Measurements from ENCODE around the gene ISLR2.
"Not testable (repeated sequence)": the region's sequence is repeated elsewhere in the genome, so short reads cannot be mapped to it uniquely, and the experiment has no call there.

The ISLR2 gene

DNA sequence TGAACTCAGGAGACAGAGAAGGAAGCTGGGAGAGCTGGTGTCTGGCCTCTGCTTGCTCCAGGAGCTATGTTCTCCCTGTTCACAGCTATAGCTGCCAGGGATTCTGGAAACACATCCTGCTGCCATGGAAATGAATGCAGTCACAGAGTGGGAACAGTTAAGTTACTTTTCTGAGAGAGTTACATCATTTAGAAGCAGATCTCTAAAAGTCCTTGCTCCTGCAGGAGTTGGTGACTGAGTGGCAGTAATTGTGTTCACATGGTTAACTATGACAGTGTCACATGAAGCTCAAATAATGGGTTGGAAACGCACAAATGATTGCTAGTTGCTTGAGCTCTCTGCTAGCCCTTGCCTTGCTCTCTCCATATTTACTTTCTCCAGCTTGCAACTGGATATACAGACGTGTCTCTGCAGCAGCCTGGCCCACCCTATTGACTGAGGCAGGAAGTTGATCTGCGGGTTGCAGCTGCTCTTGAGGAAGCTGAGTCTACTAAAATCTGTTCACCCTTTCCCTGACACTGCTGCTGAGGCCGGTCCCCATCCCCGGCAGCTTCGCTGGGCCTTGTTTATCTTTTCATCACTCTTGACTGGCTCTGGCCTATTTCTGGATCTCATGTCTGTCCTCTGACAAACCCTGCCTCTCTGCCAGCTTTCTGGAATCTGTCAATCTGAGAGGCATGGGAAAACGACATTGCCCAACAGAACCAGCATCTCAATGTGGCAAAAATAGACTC lies 26.5 kb downstream of the ISLR2 start:
- WGBS (ENCODE audit: insufficient coverage): 11% methylated on average over 6 of the region's 7 CpGs
- Histone ChIP-seq H3K4me1 (ENCODE audit: control extremely low read depth in 1 of 4, control insufficient read depth in 4 of 4, insufficient read depth in 4 of 4, low read length in 3 of 4) (peaks cover 0 to 6% (median 2%) of the 10 kb centered on the region in 4 experiments), H3K36me3 (ENCODE audit: control insufficient read depth in 4 of 4, insufficient read depth in 4 of 4, low read length in 3 of 4) (no peaks in the 10 kb centered on the region), H3K27me3 (replicated peaks in 2 of 5; ENCODE audit: control insufficient read depth in 4 of 5, insufficient read depth in 5 of 5, low read length in 4 of 5) (peaks cover 0 to 4% (median 0%) of the 10 kb centered on the region in 5 experiments), H3K4me3 (ENCODE audit: control insufficient read depth in 1 of 7, extremely low read depth in 1 of 7, insufficient read depth in 4 of 7, low read depth in 2 of 7, low read length in 6 of 7) (no peak overlapping the region), H3K9me3 (ENCODE audit: control extremely low read depth in 1 of 5, control insufficient read depth in 4 of 5, insufficient read depth in 2 of 5, low read depth in 1 of 5, low read length in 4 of 5) (no peaks in the 10 kb centered on the region), H3K27ac (ENCODE audit: insufficient read depth in 1 of 2, low read depth in 1 of 2, low read length in 2 of 2, poor library complexity in 1 of 2, severe bottlenecking in 2 of 2) (no peak overlapping the region)
- POLR2A ChIA-PET: no interaction called here
- DNase-seq: peak in 2 of 3 donors; percentile 42 to 52
- CTCF ChIA-PET: interaction anchor here (4.0 kb wide), 1 partner anchor 13 kb away, joined by 14 read pairs; no protein-coding TSS in a partner anchor

DNA sequence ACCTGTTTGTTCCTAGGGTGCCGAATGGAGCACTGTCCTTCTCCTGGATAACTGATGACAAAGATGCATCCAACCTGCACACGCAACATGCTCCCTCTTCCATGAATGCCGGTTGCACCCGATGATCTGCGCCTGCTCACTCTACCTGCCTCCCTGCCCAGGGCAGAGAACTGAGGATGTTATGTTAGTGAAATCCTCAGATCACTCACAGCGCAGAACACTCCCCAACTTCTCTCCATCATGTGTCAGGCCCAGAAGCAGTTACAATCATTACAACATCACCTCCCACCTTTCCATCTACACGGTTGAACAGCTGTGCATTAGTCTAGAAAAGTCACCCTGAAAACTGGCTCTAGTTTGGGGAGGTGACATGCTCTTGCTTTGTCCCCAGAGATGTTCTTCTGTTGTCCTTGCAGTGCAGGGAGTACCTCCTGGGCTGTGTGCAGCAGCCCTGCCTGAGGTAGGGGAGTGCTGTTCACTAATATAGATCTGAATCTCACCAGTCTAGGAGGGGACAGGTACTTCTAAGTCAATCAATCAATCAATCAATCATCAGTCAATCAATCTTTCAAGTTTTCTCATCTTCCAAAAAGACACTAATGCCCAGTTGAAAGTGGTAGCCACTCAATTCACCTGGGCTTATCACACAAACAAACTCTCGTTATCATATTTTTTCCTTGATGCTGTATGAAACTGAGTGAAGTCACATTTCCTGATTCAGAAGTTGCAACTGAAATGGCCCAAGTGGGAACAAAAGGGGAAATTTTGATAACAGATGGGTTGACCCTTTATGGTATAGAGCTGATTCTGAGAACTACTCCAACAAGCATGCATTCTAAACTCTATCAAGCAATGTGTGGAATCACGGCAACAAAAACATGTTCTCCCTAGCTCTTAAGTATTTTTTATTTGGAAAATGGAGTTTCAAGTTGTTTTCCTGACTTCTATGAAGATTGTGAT lies 27.8 kb downstream of the ISLR2 start:
- DNase-seq: no peak
- CTCF ChIA-PET: interaction anchor here (2.0 to 4.0 kb wide), 2 partner anchors 14 to 82 kb away, joined by 4 to 14 read pairs; no protein-coding TSS in a partner anchor
- H3K36me3 ChIP-seq (ENCODE audit: control insufficient read depth in 4 of 4, insufficient read depth in 4 of 4, low read length in 3 of 4): no peaks in the 10 kb centered on the region
- peaks cover 0 to 11% (median 0%) of the 10 kb centered on the region in 5 experiments for H3K27me3 ChIP-seq (replicated peaks in 2 of 5; ENCODE audit: control insufficient read depth in 4 of 5, insufficient read depth in 5 of 5, low read length in 4 of 5)
- no peak overlapping the region for H3K4me3 ChIP-seq (ENCODE audit: control insufficient read depth in 1 of 7, extremely low read depth in 1 of 7, insufficient read depth in 4 of 7, low read depth in 2 of 7, low read length in 6 of 7)
- peaks cover 0 to 6% (median 2%) of the 10 kb centered on the region in 4 experiments for H3K4me1 ChIP-seq (ENCODE audit: control extremely low read depth in 1 of 4, control insufficient read depth in 4 of 4, insufficient read depth in 4 of 4, low read length in 3 of 4)
- POLR2A ChIA-PET: no interaction called here
- 100% methylated on average over 3 of the region's 9 CpGs for WGBS (ENCODE audit: insufficient coverage)
- no peak overlapping the region for H3K27ac ChIP-seq (ENCODE audit: insufficient read depth in 1 of 2, low read depth in 1 of 2, low read length in 2 of 2, poor library complexity in 1 of 2, severe bottlenecking in 2 of 2)
- no peaks in the 10 kb centered on the region for H3K9me3 ChIP-seq (ENCODE audit: control extremely low read depth in 1 of 5, control insufficient read depth in 4 of 5, insufficient read depth in 2 of 5, low read depth in 1 of 5, low read length in 4 of 5)

DNA sequence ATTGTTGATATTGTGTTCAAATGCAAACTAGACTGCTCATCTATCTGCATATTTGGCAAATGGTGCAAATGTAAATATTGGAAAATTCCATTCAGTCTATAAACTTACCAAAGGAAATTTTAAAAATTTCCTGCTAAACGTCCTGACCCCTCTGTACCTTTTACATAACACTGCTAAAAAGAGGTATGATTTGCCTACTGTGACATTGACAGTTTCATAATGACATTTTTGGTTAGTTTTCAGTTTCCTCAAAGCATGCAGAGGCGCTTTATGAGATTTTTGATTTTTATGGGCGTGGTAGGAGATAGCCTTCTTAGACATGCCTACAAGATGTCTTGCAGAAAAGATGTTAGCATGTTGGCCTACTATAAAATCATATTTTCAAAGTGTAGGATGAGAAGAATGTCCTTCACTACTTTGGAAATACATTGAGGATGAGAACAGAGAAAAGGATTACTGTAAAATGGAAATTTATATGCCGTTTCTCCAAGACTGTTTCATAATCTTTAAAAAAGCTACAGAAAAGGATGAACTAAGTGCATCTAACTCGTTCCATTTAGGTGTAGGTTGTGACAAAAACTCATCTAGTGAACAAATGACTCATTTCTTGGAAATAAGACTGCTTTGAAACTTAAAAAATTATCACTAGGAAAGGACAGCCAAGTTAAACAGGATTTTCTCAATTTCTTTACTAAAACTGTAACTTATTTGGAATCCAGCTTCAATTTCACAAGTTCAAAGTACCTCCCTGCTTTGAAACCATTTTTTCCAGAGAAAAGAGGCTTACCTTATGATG lies 28.7 kb downstream of the ISLR2 start:
- no peak for DNase-seq
- ChIA-PET CTCF (interaction anchor here (2.0 to 4.0 kb wide), 2 partner anchors 15 to 81 kb away, joined by 4 to 14 read pairs; no protein-coding TSS in a partner anchor), POLR2A (no interaction called here)
- Histone ChIP-seq H3K27me3 (replicated peaks in 2 of 5; ENCODE audit: control insufficient read depth in 4 of 5, insufficient read depth in 5 of 5, low read length in 4 of 5) (peaks cover 0 to 14% (median 1%) of the 10 kb centered on the region in 5 experiments), H3K36me3 (ENCODE audit: control insufficient read depth in 4 of 4, insufficient read depth in 4 of 4, low read length in 3 of 4) (no peaks in the 10 kb centered on the region), H3K27ac (ENCODE audit: insufficient read depth in 1 of 2, low read depth in 1 of 2, low read length in 2 of 2, poor library complexity in 1 of 2, severe bottlenecking in 2 of 2) (no peak overlapping the region), H3K4me1 (ENCODE audit: control extremely low read depth in 1 of 4, control insufficient read depth in 4 of 4, insufficient read depth in 4 of 4, low read length in 3 of 4) (peaks cover 0 to 6% (median 2%) of the 10 kb centered on the region in 4 experiments), H3K4me3 (ENCODE audit: control insufficient read depth in 1 of 7, extremely low read depth in 1 of 7, insufficient read depth in 4 of 7, low read depth in 2 of 7, low read length in 6 of 7) (no peak overlapping the region), H3K9me3 (ENCODE audit: control extremely low read depth in 1 of 5, control insufficient read depth in 4 of 5, insufficient read depth in 2 of 5, low read depth in 1 of 5, low read length in 4 of 5) (no peaks in the 10 kb centered on the region)
- 100% methylated on average over 4 of the region's 5 CpGs for WGBS (ENCODE audit: insufficient coverage)

DNA sequence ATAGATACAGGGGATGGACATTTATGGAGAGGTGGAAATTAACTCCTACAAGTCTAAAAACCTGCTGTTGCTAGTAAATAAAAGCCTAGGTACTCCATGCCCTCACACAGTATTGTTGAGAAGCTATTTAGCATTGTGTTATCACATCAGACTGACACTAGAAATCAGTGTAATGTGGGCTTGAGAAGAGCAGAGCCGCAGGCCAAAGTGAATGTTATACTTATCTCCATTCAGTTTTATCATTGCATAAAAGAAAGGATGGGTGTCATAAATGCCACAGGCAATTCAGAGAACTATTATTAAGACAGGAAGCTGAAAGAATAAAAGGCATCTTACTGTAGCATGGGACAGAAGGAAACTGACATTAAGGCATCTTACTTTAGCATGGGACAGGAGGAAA lies 29.4 kb downstream of the ISLR2 start:
- ChIA-PET POLR2A (no interaction called here), CTCF (interaction anchor here (4.0 kb wide), 1 partner anchor 16 kb away, joined by 14 read pairs; no protein-coding TSS in a partner anchor)
- DNase-seq: no peak
- no CpG with 5 or more reads among the region's 1 CpG for WGBS (ENCODE audit: insufficient coverage)
- peaks cover 0 to 6% (median 2%) of the 10 kb centered on the region in 4 experiments for H3K4me1 ChIP-seq (ENCODE audit: control extremely low read depth in 1 of 4, control insufficient read depth in 4 of 4, insufficient read depth in 4 of 4, low read length in 3 of 4)
- no peaks in the 10 kb centered on the region for H3K36me3 ChIP-seq (ENCODE audit: control insufficient read depth in 4 of 4, insufficient read depth in 4 of 4, low read length in 3 of 4)
- H3K9me3 ChIP-seq (ENCODE audit: control extremely low read depth in 1 of 5, control insufficient read depth in 4 of 5, insufficient read depth in 2 of 5, low read depth in 1 of 5, low read length in 4 of 5): no peaks in the 10 kb centered on the region
- H3K27ac ChIP-seq (ENCODE audit: insufficient read depth in 1 of 2, low read depth in 1 of 2, low read length in 2 of 2, poor library complexity in 1 of 2, severe bottlenecking in 2 of 2): no peak overlapping the region
- no peak overlapping the region for H3K4me3 ChIP-seq (ENCODE audit: control insufficient read depth in 1 of 7, extremely low read depth in 1 of 7, insufficient read depth in 4 of 7, low read depth in 2 of 7, low read length in 6 of 7)
- H3K27me3 ChIP-seq (replicated peaks in 2 of 5; ENCODE audit: control insufficient read depth in 4 of 5, insufficient read depth in 5 of 5, low read length in 4 of 5): peaks cover 0 to 14% (median 2%) of the 10 kb centered on the region in 5 experiments

DNA sequence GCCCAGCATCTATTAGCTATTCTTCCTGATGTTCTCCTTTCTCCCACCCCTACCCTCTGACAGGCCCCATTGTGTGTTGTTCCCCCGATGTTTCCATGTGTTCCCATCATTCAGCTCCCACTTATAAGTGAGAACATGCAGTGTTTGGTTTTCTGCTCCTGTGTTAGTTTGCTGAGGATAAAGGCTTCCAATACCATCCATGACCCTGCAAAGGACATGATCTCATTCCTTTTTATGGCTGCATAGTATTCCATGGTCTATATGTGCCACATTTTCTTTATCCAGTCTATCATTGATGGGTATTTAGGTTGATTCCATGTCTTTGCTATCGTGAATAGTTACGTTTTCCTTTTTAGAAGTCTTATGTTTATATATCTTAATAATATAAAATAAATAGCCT lies 30.0 kb downstream of the ISLR2 start:
- H3K27me3 ChIP-seq (replicated peaks in 2 of 5; ENCODE audit: control insufficient read depth in 4 of 5, insufficient read depth in 5 of 5, low read length in 4 of 5): peaks cover 0 to 14% (median 2%) of the 10 kb centered on the region in 5 experiments
- 100% methylated on average over 1 of the region's 3 CpGs for WGBS (ENCODE audit: insufficient coverage)
- H3K27ac ChIP-seq (ENCODE audit: insufficient read depth in 1 of 2, low read depth in 1 of 2, low read length in 2 of 2, poor library complexity in 1 of 2, severe bottlenecking in 2 of 2); H3K4me1 ChIP-seq (ENCODE audit: control extremely low read depth in 1 of 4, control insufficient read depth in 4 of 4, insufficient read depth in 4 of 4, low read length in 3 of 4); H3K4me3 ChIP-seq (ENCODE audit: control insufficient read depth in 1 of 7, extremely low read depth in 1 of 7, insufficient read depth in 4 of 7, low read depth in 2 of 7, low read length in 6 of 7); POLR2A ChIA-PET; H3K9me3 ChIP-seq (ENCODE audit: control extremely low read depth in 1 of 5, control insufficient read depth in 4 of 5, insufficient read depth in 2 of 5, low read depth in 1 of 5, low read length in 4 of 5); CTCF ChIA-PET; DNase-seq; H3K36me3 ChIP-seq (ENCODE audit: control insufficient read depth in 4 of 4, insufficient read depth in 4 of 4, low read length in 3 of 4): not testable (repeated sequence)

DNA sequence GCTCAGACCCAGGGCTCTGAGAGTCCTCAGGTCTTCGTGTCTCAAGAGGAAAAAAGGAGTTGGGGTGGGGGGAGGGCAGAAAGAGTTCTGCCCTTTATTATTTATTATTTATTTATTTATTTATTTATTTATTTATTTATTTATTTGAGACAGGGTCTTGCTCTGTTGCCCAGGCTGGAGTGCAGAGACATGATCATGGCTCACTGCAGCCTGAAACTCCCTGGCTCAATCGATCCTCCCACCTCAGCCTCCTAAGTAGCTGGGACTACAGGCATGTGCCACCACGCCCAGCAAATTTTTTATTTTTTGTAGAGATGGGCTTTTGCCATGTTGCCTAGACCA lies 31.8 kb downstream of the ISLR2 start:
- H3K9me3 ChIP-seq (ENCODE audit: control extremely low read depth in 1 of 5, control insufficient read depth in 4 of 5, insufficient read depth in 2 of 5, low read depth in 1 of 5, low read length in 4 of 5); H3K36me3 ChIP-seq (ENCODE audit: control insufficient read depth in 4 of 4, insufficient read depth in 4 of 4, low read length in 3 of 4); H3K4me3 ChIP-seq (ENCODE audit: control insufficient read depth in 1 of 7, extremely low read depth in 1 of 7, insufficient read depth in 4 of 7, low read depth in 2 of 7, low read length in 6 of 7); H3K27ac ChIP-seq (ENCODE audit: insufficient read depth in 1 of 2, low read depth in 1 of 2, low read length in 2 of 2, poor library complexity in 1 of 2, severe bottlenecking in 2 of 2); POLR2A ChIA-PET; DNase-seq; H3K4me1 ChIP-seq (ENCODE audit: control extremely low read depth in 1 of 4, control insufficient read depth in 4 of 4, insufficient read depth in 4 of 4, low read length in 3 of 4): not testable (repeated sequence)
- 100% methylated on average over 2 of the region's 3 CpGs for WGBS (ENCODE audit: insufficient coverage)
- CTCF ChIA-PET: interaction anchor here (0.6 to 1.8 kb wide), 3 partner anchors 18 to 145 kb away, joined by 4 to 8 read pairs (median 4); no protein-coding TSS in a partner anchor
- peaks cover 0 to 14% (median 2%) of the 10 kb centered on the region in 5 experiments for H3K27me3 ChIP-seq (replicated peaks in 2 of 5; ENCODE audit: control insufficient read depth in 4 of 5, insufficient read depth in 5 of 5, low read length in 4 of 5)
